Mesodermal cell (in vitro differentiated cells): Measurements from ENCODE around the gene NEURL1B.
"Not testable (repeated sequence)": the region's sequence is repeated elsewhere in the genome, so short reads cannot be mapped to it uniquely, and the experiment has no call there.

ENCODE experiments used
- H3K27ac ChIP-seq: 2 replicates; pipeline ENCODE4 v1.7.0; 2013; ENCODE audit warnings: mild to moderate bottlenecking, low read depth, low read length, moderate library complexity; ENCODE audit not compliant: severe bottlenecking
- H3K36me3 ChIP-seq: 2 replicates; pipeline ENCODE4 v1.7.1; 2013; ENCODE audit warnings: mild to moderate bottlenecking, low read length, moderate library complexity; ENCODE audit not compliant: control insufficient read depth, insufficient read depth
- H3K4me1 ChIP-seq: one replicate; pipeline ENCODE4 v1.7.1; 2013; ENCODE audit warnings: mild to moderate bottlenecking, low read length; ENCODE audit not compliant: insufficient read depth, control insufficient read depth, poor library complexity, severe bottlenecking
- H3K4me3 ChIP-seq: 2 replicates; pipeline ENCODE4 v1.7.0; 2013; ENCODE audit warnings: low read length, control low read depth, mild to moderate bottlenecking; ENCODE audit not compliant: insufficient read depth, poor library complexity, severe bottlenecking; ENCODE audit errors: extremely low read depth
- H3K9me3 ChIP-seq: 2 replicates; pipeline ENCODE4 v1.7.1; 2013; ENCODE audit warnings: mild to moderate bottlenecking, low read length, moderate library complexity; ENCODE audit not compliant: control insufficient read depth
- WGBS, 2 experiments: methylation state at CpG; one replicate each; pipeline ENCODE4 v1.1.5; 2013; ENCODE audit warnings: missing lambda C conversion rate in 2 of 2; ENCODE audit not compliant: insufficient coverage in 2 of 2; 5-methylcytosine and 5-hydroxymethylcytosine counted together

Gene NEURL1B

DNA sequence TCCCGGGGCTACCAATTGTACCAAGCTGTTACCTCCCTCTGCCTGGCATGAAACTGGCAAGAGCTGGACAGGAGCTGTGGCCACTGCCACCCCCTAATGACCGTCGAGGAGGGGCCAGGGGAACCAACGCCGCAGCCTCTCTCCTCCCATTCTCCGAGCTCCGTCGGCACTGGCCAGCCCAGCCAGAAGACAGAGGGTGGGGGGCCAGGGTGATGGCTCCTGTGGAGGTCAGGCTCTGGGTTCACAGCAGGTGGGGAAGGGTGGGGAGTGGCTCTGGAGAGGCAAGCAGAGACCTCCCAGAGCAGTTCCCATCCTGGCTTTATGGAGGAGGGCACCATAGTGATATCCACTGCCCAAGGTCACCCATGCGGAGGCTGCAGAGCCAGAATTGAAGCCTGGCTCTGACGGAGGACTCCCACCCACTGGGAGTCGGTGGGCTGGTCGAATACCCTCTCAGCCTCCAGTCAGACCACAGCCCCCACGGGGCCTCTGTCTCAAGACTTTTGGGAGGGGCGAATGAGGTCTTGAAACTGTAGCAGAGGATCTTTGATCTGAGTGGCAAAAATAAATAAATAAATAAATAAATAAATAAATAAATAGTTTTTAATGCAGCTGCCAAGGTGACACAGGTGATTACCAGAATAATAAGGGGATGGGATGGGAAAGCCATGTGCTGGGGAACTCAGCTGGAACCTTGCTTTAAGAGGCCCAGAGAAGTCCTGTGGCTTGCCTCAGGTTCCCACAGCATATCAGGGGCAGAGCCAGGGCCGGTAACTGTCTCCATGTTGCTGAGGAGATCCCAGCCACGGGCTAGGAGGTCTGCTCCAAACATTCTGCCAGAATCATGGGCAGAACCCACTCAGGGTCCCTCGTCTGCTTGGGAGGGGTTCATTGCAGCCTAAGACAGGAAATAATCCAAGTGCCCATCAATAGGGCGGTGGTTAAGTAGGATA, 42.5 kb upstream of the NEURL1B start:
- H3K36me3 ChIP-seq, result no peaks in the 10 kb centered on the region
- no peaks in the 10 kb centered on the region for H3K4me1 ChIP-seq
- no peaks in the 10 kb centered on the region for H3K9me3 ChIP-seq
- WGBS, 2 experiments, result 87 to 92% methylated on average over 6 to 7 of the region's 18 CpGs
- no peak overlapping the region for H3K27ac ChIP-seq
- no peak overlapping the region for H3K4me3 ChIP-seq

DNA sequence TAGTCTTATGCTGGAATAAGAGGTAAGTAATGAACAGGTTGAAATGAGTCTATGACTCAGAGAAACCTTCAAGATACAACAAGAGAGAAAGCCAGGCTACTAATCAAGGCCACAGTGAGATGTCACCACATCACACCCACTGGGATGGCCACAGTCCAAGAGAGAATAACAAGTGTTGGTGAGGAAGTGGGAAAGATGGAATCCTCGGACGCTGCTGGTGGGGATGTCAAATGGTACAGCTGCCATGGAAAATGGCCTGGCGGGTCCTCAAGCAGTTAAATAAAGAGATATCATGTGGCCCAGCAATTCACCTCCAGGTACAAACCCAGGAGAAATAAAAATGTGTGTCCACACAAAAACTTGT, 41.9 kb upstream of the NEURL1B start:
- Histone ChIP-seq H3K36me3 (no peaks in the 10 kb centered on the region), H3K9me3 (no peaks in the 10 kb centered on the region), H3K4me3 (no peak overlapping the region), H3K4me1 (no peaks in the 10 kb centered on the region), H3K27ac (no peak overlapping the region)
- WGBS, 2 experiments, result 93% methylated on average over 3 of the region's 3 CpGs; no CpG with 5 or more reads in 1 of the 2 experiments

- Histone ChIP-seq H3K4me3 (no peak overlapping the region), H3K27ac (no peak overlapping the region)
- 95 to 100% methylated on average over 3 of the region's 3 CpGs for WGBS, 2 experiments
Observed at GRCh38 chr5:172600571-172600970, 40.5 kb upstream of the NEURL1B start.

GRCh38 chr5:172601576-172601975, 39.5 kb upstream of the NEURL1B start:
- WGBS, 2 experiments, result 96 to 98% methylated on average over 6 of the region's 7 CpGs
- not testable (repeated sequence) for H3K36me3 ChIP-seq, H3K4me1 ChIP-seq, H3K9me3 ChIP-seq, H3K4me3 ChIP-seq, H3K27ac ChIP-seq

More at GRCh38 chr5:172600571-172600970, 40.5 kb upstream of the NEURL1B start:
- H3K36me3 ChIP-seq, result no peaks in the 10 kb centered on the region
- no peaks in the 10 kb centered on the region for H3K4me1 ChIP-seq
- no peaks in the 10 kb centered on the region for H3K9me3 ChIP-seq

DNA sequence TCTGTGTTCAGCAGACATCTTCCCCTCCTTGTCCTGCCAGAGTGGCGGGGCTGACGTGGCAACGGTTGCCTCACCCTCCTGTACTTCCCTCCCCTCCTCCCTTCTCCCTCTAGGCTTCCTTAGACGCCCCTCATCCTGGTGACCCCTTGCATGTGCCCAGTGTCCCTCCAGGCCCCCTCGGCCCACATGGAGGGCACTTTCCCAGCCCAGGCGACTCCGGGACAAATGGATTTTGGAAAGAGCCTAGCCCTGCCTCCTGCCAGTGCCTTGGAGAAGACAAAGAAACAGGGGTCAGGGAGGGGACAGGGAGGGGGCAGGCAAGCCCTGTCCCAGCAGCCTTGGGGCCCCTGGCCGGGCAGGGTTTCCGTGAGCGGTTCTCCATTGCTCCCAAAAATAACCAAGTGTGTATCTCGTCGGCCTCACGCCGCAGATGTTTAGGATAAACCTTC, 38.3 kb upstream of the NEURL1B start:
- H3K4me3 ChIP-seq, result no peak overlapping the region
- H3K27ac ChIP-seq, result peak overlapping the region; percentile 62
- H3K9me3 ChIP-seq, result no peaks in the 10 kb centered on the region
- H3K4me1 ChIP-seq, result no peaks in the 10 kb centered on the region
- WGBS, 2 experiments, result 84 to 96% methylated on average over 10 to 11 of the region's 14 CpGs
- no peaks in the 10 kb centered on the region for H3K36me3 ChIP-seq

DNA sequence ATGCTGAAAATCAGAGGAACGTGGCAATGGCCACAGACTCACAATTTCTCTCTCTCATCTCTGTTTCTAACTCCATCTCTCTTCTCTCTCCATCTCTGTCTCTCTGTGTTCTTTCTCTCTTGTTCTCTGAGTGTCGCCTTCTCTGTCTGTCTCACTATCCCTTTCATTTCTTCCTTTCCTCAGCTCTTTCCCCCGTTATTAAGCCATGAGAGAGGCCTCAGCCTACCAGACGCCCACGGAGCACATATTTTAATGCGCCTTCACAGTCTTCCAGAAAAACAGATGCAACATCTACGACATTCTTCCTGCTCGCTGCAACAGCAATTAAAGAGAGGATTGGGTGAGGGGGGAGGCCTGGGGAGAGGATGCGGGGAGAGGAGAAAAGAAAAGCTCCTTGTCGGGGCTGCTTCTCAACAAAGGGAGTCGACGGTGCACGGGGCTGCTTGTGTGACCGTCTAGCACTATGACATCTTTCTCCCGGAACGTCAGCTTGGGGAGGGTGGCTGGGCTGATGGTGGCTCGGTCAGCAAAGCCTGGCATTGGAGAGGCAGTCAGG, 37.7 kb upstream of the NEURL1B start:
- H3K4me1 ChIP-seq, result no peaks in the 10 kb centered on the region
- peak overlapping the region; percentile 62 for H3K27ac ChIP-seq
- H3K36me3 ChIP-seq, result no peaks in the 10 kb centered on the region
- WGBS, 2 experiments, result 59 to 66% methylated on average over 12 to 13 of the region's 17 CpGs
- no peaks in the 10 kb centered on the region for H3K9me3 ChIP-seq
- no peak overlapping the region for H3K4me3 ChIP-seq

GRCh38 chr5:172605466-172605865, 35.6 kb upstream of the NEURL1B start:
- H3K27ac ChIP-seq, result no peak overlapping the region
- no peaks in the 10 kb centered on the region for H3K36me3 ChIP-seq
- H3K9me3 ChIP-seq, result no peaks in the 10 kb centered on the region
- H3K4me1 ChIP-seq, result no peaks in the 10 kb centered on the region
- H3K4me3 ChIP-seq, result no peak overlapping the region

- Histone ChIP-seq H3K9me3 (no peaks in the 10 kb centered on the region), H3K4me1 (no peaks in the 10 kb centered on the region), H3K27ac (no peak overlapping the region), H3K36me3 (no peaks in the 10 kb centered on the region), H3K4me3 (no peak overlapping the region)
- WGBS, 2 experiments, result 47 to 68% methylated on average over 2 to 3 of the region's 4 CpGs
Observed at GRCh38 chr5:172606156-172606785, 34.8 kb upstream of the NEURL1B start.

- Histone ChIP-seq H3K9me3 (no peaks in the 10 kb centered on the region), H3K4me3 (no peak overlapping the region), H3K36me3 (no peaks in the 10 kb centered on the region), H3K27ac (no peak overlapping the region), H3K4me1 (no peaks in the 10 kb centered on the region)
- 82 to 94% methylated on average over 5 of the region's 6 CpGs for WGBS, 2 experiments
Observed at GRCh38 chr5:172607213-172607793, 33.8 kb upstream of the NEURL1B start.

DNA sequence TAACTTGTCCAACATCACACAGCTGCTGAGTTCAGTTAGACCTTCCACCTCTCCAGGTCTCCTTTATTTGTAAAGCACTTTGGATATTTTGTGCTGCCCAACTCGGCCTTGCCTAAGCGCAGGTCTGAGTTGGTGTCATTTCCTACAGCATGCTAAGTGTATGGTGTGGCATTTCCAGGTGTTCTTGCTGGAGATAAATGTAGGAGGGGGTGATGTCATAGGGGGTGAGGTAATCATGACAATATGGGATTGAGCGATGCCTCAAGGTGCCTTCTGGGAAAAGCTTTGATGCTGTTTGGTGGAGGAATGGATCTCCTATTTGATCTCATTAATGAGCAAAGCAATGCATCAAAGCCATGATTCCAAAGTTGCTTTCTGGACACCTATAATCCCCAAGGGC, 32.3 kb upstream of the NEURL1B start:
- no peaks in the 10 kb centered on the region for H3K36me3 ChIP-seq
- no peaks in the 10 kb centered on the region for H3K9me3 ChIP-seq
- H3K4me1 ChIP-seq, result no peaks in the 10 kb centered on the region
- WGBS, 2 experiments, result 90 to 100% methylated on average over 1 to 2 of the region's 3 CpGs
- no peak overlapping the region for H3K4me3 ChIP-seq
- H3K27ac ChIP-seq, result no peak overlapping the region
